SK-N-MC (cell line): ENCODE data around the gene IKZF4.

Experiments used
- EZH2 ChIP-seq: fragments of 200-600 bp; sonication (generic); IDR thresholded peaks from one replicate; pipeline ENCODE4 v1.6.1; 2017; ENCODE audit warnings: antibody characterized with exemption
- FOXP2 ChIP-seq: optimal IDR thresholded peaks from 2 replicates; pipeline ENCODE3; 2011; ENCODE audit warnings: mild to moderate bottlenecking, moderate library complexity; ENCODE audit not compliant: insufficient read depth; ENCODE audit errors: extremely low read length, control extremely low read depth
- POLR2AphosphoS5 ChIP-seq: IDR thresholded peaks from 2 replicates; pipeline ENCODE4 v1.6.1; 2012; ENCODE audit warnings: mild to moderate bottlenecking, low read depth, low read length, borderline replicate concordance

DNA sequence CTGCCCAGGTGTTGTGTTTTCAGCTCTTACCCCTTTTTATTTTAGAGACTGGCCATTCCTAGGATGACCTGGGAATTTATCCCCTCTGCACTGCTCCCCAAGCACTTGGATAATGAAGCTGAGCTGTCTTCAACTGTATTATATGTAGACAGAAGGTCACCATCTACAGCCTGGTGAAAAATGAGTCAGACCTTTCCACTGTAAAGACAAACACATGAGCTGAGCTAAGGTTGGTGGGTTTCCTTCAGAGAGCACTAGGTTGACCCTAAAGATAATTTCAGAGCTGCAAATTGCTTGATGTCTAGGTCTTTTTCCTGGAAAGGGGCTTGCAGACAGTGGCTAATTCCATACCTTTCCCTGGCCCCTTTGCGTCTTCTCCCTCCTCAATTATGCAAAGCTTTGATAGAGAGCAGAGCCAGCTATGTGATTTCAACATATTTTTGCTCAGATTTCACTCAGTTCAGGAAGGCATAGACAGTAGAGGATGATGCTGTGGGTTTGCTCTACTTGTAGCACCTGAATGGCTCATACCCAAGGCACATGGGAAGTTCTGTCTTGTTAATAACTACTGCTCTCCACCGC is 9.2 kb upstream of the IKZF4 start:
- no peak for TF ChIP-seq EZH2
- no peak for TF ChIP-seq POLR2AphosphoS5
- TF ChIP-seq FOXP2: no peak
